CD4-positive, alpha-beta memory T cell (primary cell): Measurements from ENCODE around the gene GPC6. TPM values are rescaled to one million over a fixed set of nuclear protein-coding genes. Genes with fewer than 3 reads are reported as not detected.

Experiments
- CTCF ChIA-PET: fragments of 350-600 bp; sonication (Branson Sonifier 250); formaldehyde crosslinking; loops from one replicate; lab custom pipeline; 2021; ENCODE audit warnings: inconsistent platforms; ENCODE audit not compliant: partially characterized antibody; lab: Charles Lee
- POLR2A ChIA-PET: fragments of 350-600 bp; sonication (Branson Sonifier 250); formaldehyde crosslinking; loops from one replicate; lab custom pipeline; 2021; ENCODE audit not compliant: partially characterized antibody; lab: Charles Lee
- DNase-seq, 5 donors: peaks; one replicate each; pipeline versions ENCODE4 v3.0.0 to v3.0.0-alpha.2; 2020 to 2022; ENCODE audit warnings: mixed read lengths in 1 of 5
- H3K27ac ChIP-seq: one replicate; pipeline ENCODE4 v1.7.0; 2013; ENCODE audit warnings: low read depth, low read length
- H3K27me3 ChIP-seq: 2 replicates; pipeline ENCODE4 v1.7.0; 2013; ENCODE audit warnings: mild to moderate bottlenecking, low read length, moderate library complexity; ENCODE audit not compliant: insufficient read depth
- H3K36me3 ChIP-seq: 2 replicates; pipeline ENCODE4 v1.7.0; 2013; ENCODE audit warnings: mild to moderate bottlenecking, low read length, moderate library complexity; ENCODE audit not compliant: insufficient read depth
- H3K4me1 ChIP-seq: 2 replicates; pipeline ENCODE4 v1.7.0; 2013; ENCODE audit warnings: mild to moderate bottlenecking, low read length, moderate library complexity; ENCODE audit not compliant: insufficient read depth
- H3K4me3 ChIP-seq, 2 donors: one replicate each; pipeline ENCODE4 v1.7.0; 2013; ENCODE audit warnings: low read length in 2 of 2, mild to moderate bottlenecking in 1 of 2
- H3K9me3 ChIP-seq, 2 donors: one replicate each; pipeline ENCODE4 v1.7.0; 2013; ENCODE audit warnings: low read length in 2 of 2, control low read depth in 1 of 2; ENCODE audit not compliant: control insufficient read depth in 1 of 2
- H3K27ac Mint-ChIP-seq, 7 donors: one replicate each; pipeline ENCODE4 v1.8.0; 2020 to 2021; ENCODE audit warnings: mixed read lengths in 7 of 7, mild to moderate bottlenecking in 6 of 7, inconsistent platforms in 3 of 7, moderate library complexity in 3 of 7
- H3K27me3 Mint-ChIP-seq, 2 donors: one replicate each; pipeline ENCODE4 v1.8.0; 2020 to 2021; ENCODE audit warnings: mixed read lengths in 2 of 2
- H3K36me3 Mint-ChIP-seq, 2 donors: one replicate each; pipeline ENCODE4 v1.8.0; 2020 to 2021; ENCODE audit warnings: mixed read lengths in 2 of 2, inconsistent platforms in 1 of 2, mild to moderate bottlenecking in 1 of 2
- H3K4me1 Mint-ChIP-seq, 4 donors: one replicate each; pipeline ENCODE4 v1.8.0; 2020 to 2021; ENCODE audit warnings: mixed read lengths in 4 of 4, mild to moderate bottlenecking in 1 of 4
- H3K4me3 Mint-ChIP-seq, 8 donors: one replicate each; pipeline ENCODE4 v1.8.0; 2020 to 2021; ENCODE audit warnings: mixed read lengths in 8 of 8, mild to moderate bottlenecking in 7 of 8, moderate library complexity in 6 of 8, inconsistent platforms in 3 of 8
- H3K9me3 Mint-ChIP-seq, 8 donors: one replicate each; pipeline ENCODE4 v1.8.0; 2020 to 2021; ENCODE audit warnings: mixed read lengths in 8 of 8, mild to moderate bottlenecking in 5 of 8, inconsistent platforms in 3 of 8, moderate library complexity in 1 of 8
- intact Hi-C: fragments of 100-400 bp; cut with micrococcal nuclease; formaldehyde crosslinking; loops from one replicate; pipeline ENCODE4 v1.15.1; 2023
- polyA plus RNA-seq, 2 donors: library from polyadenylated mRNA; unstranded; fragments of 300-500 nt; fragmentation: Illumina TruSeq; gene quantifications; one replicate each; pipeline ENCODE4 v1.2.3, GENCODE V29; 2021
- total RNA-seq, 2 experiments: library from RNA; stranded (reverse); gene quantifications; one replicate each; pipeline ENCODE4 v1.2.3, GENCODE V29; 2021

The GPC6 gene
- total and polyA plus RNA-seq, 4 experiments from 2014 or later: not detected

GRCh38 chr13:93289842-93290241 lies 63.2 kb downstream of the GPC6 start:
- no peaks in the 10 kb centered on the region for H3K9me3 ChIP-seq
- Mint-ChIP-seq H3K27me3 (no peaks in the 10 kb centered on the region), H3K4me1 (no peaks in the 10 kb centered on the region), H3K9me3 (no peaks in the 10 kb centered on the region), H3K4me3 (no peak overlapping the region), H3K36me3 (no peaks in the 10 kb centered on the region), H3K27ac (no peak overlapping the region)
- POLR2A ChIA-PET: no interaction called here
- no peaks in the 10 kb centered on the region for H3K36me3 ChIP-seq
- intact Hi-C loops: no loop called here
- no peak for DNase-seq
- H3K27ac ChIP-seq: no peak overlapping the region
- no peak overlapping the region for H3K4me3 ChIP-seq
- no peaks in the 10 kb centered on the region for H3K4me1 ChIP-seq
- CTCF ChIA-PET: no interaction called here
- no peaks in the 10 kb centered on the region for H3K27me3 ChIP-seq

- no peak overlapping the region for H3K27ac Mint-ChIP-seq
- H3K9me3 ChIP-seq: no peaks in the 10 kb centered on the region
- H3K4me1 Mint-ChIP-seq: no peaks in the 10 kb centered on the region
- no peaks in the 10 kb centered on the region for H3K27me3 ChIP-seq
- DNase-seq: no peak
- no peaks in the 10 kb centered on the region for H3K27me3 Mint-ChIP-seq
- H3K4me1 ChIP-seq: no peaks in the 10 kb centered on the region
- POLR2A ChIA-PET: no interaction called here
- no peak overlapping the region for H3K4me3 Mint-ChIP-seq
- CTCF ChIA-PET: no interaction called here
- H3K27ac ChIP-seq: no peak overlapping the region
- H3K9me3 Mint-ChIP-seq: no peaks in the 10 kb centered on the region
- H3K36me3 Mint-ChIP-seq: no peaks in the 10 kb centered on the region
- intact Hi-C loops: no loop called here
- H3K36me3 ChIP-seq: no peaks in the 10 kb centered on the region
- H3K4me3 ChIP-seq: no peak overlapping the region
Measured at GRCh38 chr13:93290503-93290902, 63.9 kb downstream of the GPC6 start.

- Mint-ChIP-seq H3K36me3 (no peaks in the 10 kb centered on the region), H3K9me3 (no peaks in the 10 kb centered on the region), H3K27me3 (no peaks in the 10 kb centered on the region), H3K4me1 (no peaks in the 10 kb centered on the region), H3K27ac (no peak overlapping the region), H3K4me3 (no peak overlapping the region)
- Histone ChIP-seq H3K27ac (no peak overlapping the region), H3K27me3 (no peaks in the 10 kb centered on the region), H3K9me3 (no peaks in the 10 kb centered on the region), H3K36me3 (no peaks in the 10 kb centered on the region), H3K4me1 (no peaks in the 10 kb centered on the region), H3K4me3 (no peak overlapping the region)
- ChIA-PET POLR2A (no interaction called here), CTCF (no interaction called here)
- intact Hi-C loops: no loop called here
- DNase-seq: no peak
Measured at GRCh38 chr13:93292366-93292765, 65.8 kb downstream of the GPC6 start.

- H3K9me3 Mint-ChIP-seq: peaks cover 0 to 2% (median 0%) of the 10 kb centered on the region in 8 donors
- H3K27ac Mint-ChIP-seq: no peak overlapping the region
- DNase-seq: no peak
- Histone ChIP-seq H3K4me1 (no peaks in the 10 kb centered on the region), H3K9me3 (no peaks in the 10 kb centered on the region), H3K27me3 (no peaks in the 10 kb centered on the region), H3K36me3 (no peaks in the 10 kb centered on the region), H3K4me3 (no peak overlapping the region), H3K27ac (no peak overlapping the region)
- intact Hi-C loops: no loop called here
- no peaks in the 10 kb centered on the region for H3K27me3 Mint-ChIP-seq
- no peaks in the 10 kb centered on the region for H3K36me3 Mint-ChIP-seq
- POLR2A ChIA-PET: no interaction called here
- CTCF ChIA-PET: no interaction called here
- H3K4me3 Mint-ChIP-seq: no peak overlapping the region
- H3K4me1 Mint-ChIP-seq: no peaks in the 10 kb centered on the region
Measured at GRCh38 chr13:93293710-93294109, 67.1 kb downstream of the GPC6 start.

- H3K4me1 Mint-ChIP-seq: no peaks in the 10 kb centered on the region
- intact Hi-C loops: no loop called here
- H3K36me3 Mint-ChIP-seq: no peaks in the 10 kb centered on the region
- POLR2A ChIA-PET: no interaction called here
- no peak for DNase-seq
- H3K27me3 Mint-ChIP-seq: no peaks in the 10 kb centered on the region
- Histone ChIP-seq H3K9me3 (no peaks in the 10 kb centered on the region), H3K27me3 (no peaks in the 10 kb centered on the region), H3K27ac (no peak overlapping the region), H3K4me3 (no peak overlapping the region), H3K36me3 (no peaks in the 10 kb centered on the region), H3K4me1 (no peaks in the 10 kb centered on the region)
- no peak overlapping the region for H3K4me3 Mint-ChIP-seq
- H3K9me3 Mint-ChIP-seq: peaks cover 0 to 2% (median 0%) of the 10 kb centered on the region in 8 donors
- CTCF ChIA-PET: no interaction called here
- no peak overlapping the region for H3K27ac Mint-ChIP-seq
Measured at GRCh38 chr13:93296584-93296983, 70.0 kb downstream of the GPC6 start.

- CTCF ChIA-PET: no interaction called here
- Histone ChIP-seq H3K4me1 (no peaks in the 10 kb centered on the region), H3K36me3 (no peaks in the 10 kb centered on the region), H3K4me3 (no peak overlapping the region), H3K27me3 (no peaks in the 10 kb centered on the region), H3K27ac (no peak overlapping the region), H3K9me3 (no peaks in the 10 kb centered on the region)
- no peak for DNase-seq
- Mint-ChIP-seq H3K27ac (no peak overlapping the region), H3K9me3 (peaks cover 0 to 2% (median 0%) of the 10 kb centered on the region in 8 donors), H3K36me3 (no peaks in the 10 kb centered on the region), H3K4me1 (no peaks in the 10 kb centered on the region), H3K27me3 (no peaks in the 10 kb centered on the region), H3K4me3 (no peak overlapping the region)
- intact Hi-C loops: no loop called here
- POLR2A ChIA-PET: no interaction called here
Measured at GRCh38 chr13:93298713-93299112, 72.1 kb downstream of the GPC6 start.

- DNase-seq: no peak
- intact Hi-C loops: no loop called here
- Mint-ChIP-seq H3K27ac (no peak overlapping the region), H3K36me3 (no peaks in the 10 kb centered on the region), H3K27me3 (no peaks in the 10 kb centered on the region), H3K9me3 (peaks cover 0 to 2% (median 0%) of the 10 kb centered on the region in 8 donors), H3K4me1 (no peaks in the 10 kb centered on the region), H3K4me3 (no peak overlapping the region)
- POLR2A ChIA-PET: no interaction called here
- Histone ChIP-seq H3K36me3 (no peaks in the 10 kb centered on the region), H3K4me3 (no peak overlapping the region), H3K9me3 (no peaks in the 10 kb centered on the region), H3K27me3 (no peaks in the 10 kb centered on the region), H3K4me1 (no peaks in the 10 kb centered on the region), H3K27ac (no peak overlapping the region)
- CTCF ChIA-PET: no interaction called here
Measured at GRCh38 chr13:93304134-93304533, 77.5 kb downstream of the GPC6 start.
